Stimulated activated CD8-positive, alpha-beta memory T cell treated with anti-CD3 and anti-CD28 coated beads, Interleukin-12 subunit alpha, Interleukin-12 subunit beta, amount 100 ng/mL, for 4 hours (primary cell): ENCODE results near the gene SCARB1.
"Not testable (repeated sequence)": the region's sequence is repeated elsewhere in the genome, so short reads cannot be mapped to it uniquely, and the experiment has no call there.

ENCODE experiments used
- DNase-seq: peaks from one replicate; pipeline ENCODE4 v3.0.0-alpha.2; 2020; ENCODE audit warnings: low read depth

Gene SCARB1

GRCh38 chr12:124863416-124864325, at the start of gene SCARB1:
Gene SCARB1, minus strand, starts transcription at chr12:124863864. Its CDS starts 144 bp downstream, at chr12:124863720.
- peak; percentile 74 for DNase-seq

GRCh38 chr12:124912529-124913287, 49.0 kb upstream of the SCARB1 start:
- not testable (repeated sequence) for DNase-seq

DNA sequence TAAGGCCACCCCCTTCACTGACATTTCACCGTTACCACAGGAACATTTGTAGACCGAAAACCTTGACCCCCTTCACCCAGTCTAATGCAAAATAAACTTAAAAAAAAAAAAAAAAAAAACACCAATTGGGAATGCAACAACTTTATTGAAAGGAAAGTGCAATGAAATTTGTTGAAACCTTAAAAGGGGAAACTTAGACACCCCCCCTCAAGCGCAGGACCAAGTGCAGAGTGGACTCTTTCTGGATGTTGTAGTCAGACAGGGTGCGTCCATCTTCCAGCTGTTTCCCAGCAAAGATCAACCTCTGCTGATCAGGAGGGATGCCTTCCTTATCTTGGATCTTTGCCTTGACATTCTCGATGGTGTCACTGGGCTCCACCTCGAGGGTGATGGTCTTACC, 47.9 kb upstream of the SCARB1 start:
- not testable (repeated sequence) for DNase-seq

- no peak for DNase-seq
These were observed 47.2 kb upstream of the SCARB1 start for GRCh38 chr12:124910561-124911478.

DNA sequence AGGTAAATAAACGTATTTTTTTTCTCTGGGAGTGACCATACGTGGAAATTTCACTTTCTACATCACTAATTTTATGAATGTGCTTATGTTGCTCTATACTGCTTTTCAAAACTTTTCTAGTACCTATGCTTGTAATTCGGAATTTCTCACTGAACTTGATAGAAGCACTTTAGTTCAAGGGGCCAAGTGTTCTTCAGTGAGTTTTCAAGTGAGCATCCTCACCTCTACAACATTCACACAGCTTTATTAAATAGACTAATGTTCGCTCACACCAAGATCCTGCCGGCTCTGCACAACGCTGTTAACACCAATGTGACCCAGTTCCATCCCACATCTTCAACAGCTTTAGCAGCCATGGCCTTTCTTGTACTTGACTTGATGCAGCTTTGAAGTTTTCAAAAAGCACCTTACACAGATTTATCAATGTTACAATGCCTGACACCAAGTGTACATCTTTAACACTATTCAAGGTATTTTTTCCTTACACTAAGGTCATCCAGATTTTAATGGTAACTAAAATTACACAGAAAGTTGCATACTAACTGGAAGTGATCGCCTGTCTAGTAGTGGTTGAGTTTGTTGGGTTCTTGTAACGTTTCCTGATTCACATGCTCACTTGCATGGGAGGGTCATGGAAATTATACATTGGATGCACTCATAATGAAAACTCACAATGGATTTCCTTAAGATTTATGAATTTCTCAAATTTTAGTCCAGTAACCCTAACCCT, 46.3 kb upstream of the SCARB1 start:
- DNase-seq, result no peak

DNA sequence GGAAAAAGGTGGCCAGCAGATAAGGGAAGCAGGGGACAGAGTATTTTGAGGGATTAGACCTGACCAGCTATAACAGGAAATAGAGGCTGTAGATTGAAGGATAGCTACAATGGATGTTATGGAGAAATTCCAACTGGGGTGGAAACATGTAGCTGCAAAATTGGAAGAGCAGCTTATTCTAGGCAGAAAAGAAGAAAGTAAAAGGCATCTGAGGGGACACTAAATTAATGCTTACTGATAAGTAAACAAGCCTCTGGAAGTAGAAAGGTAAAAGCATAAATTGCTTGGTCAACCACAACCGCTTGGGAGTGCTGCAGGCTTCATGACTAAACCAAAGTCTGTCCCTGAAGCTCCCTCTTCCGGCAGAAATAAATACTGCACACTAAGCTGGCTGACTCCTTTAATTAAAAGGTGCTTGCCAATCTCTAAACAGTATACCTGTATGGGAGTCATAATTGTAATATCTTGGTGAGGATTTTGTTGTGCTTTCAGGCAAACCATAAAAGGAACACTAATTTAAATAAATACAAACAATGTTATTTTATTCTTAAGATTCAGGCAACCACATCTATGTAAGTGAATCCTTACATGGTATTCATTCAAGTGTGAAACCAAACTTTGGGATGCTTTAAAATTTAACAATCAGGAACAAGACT, 43.1 kb upstream of the SCARB1 start:
- DNase-seq, result peak; percentile 63

DNA sequence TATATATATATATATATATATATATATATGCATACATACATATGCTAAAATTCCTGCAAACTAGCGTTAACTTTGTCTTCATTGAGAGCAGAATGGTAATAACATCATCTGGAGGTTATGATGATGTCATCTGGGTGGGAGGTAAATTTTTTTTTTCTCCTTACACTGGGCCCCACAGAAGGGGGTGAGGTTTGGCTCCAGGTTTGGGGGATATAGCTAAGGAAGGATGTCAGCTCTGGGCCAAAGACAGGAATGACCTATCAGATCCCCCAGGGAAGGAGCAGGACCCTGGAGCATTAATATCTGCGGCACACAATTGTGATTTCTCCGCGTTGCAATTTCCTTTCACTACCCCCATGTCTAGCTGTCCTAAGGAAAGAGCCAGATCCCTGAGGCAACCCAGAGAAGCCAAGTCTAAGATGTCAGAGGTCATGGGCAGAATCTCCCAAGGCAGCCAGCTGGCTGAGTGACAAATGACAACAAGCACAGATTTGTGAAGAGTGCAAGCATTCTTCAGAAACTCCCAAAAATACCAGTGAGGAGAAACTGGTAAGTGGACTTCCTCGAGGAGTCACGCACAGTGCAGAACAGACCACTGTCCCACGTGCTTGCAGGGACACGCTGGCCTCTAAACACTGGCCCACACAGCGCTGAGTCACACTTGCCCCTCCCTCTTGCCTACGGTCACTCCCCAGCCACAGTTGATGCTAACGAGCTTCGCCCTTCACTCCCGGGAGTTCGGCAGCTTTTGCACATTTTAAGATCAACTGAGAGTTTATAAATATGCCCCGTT, 40.8 kb upstream of the SCARB1 start:
- DNase-seq, result no peak

DNA sequence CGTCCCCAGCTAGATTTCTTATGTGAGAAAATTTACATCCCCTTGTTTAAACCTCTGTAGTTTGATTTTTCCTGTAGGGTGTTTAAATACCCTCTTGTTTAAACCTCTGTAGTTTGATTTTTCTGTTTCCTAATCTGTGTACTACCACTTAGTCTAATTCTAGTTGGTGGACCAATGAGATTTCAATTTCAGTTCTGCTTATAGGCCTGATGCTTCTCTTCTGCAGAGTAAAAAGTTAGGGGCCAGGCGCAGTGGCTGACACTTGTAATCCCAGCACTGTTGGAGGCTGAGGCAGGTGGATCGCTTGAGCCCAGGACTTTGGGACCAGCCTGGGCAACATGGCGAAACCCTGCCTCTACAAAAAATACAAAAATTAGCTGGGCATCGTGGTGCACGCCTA, 39.3 kb upstream of the SCARB1 start:
- DNase-seq, result no peak

- DNase-seq, result no peak
These were observed 37.3 kb upstream of the SCARB1 start for GRCh38 chr12:124901003-124901402.

DNA sequence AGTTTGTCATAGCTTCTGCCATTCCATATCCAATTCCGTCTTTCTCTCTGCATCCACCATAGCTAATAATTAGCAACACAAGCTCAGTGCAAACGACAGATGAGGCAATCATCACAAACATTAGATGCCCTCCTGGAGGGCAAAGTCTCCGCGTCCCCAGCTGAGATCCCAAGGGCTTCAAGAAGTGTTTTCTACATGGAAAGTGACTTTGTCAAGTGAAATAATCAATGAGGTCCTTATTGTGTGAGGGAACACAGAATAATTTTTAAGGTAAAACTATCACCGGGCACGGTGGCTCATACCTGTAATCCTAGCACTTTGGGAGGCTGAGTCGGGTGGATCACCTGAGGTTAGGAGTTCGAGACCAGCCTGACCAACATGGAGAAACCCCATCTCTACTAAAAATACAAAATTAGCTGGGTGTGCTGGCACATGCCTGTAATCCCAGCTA, 36.7 kb upstream of the SCARB1 start:
- DNase-seq, result not testable (repeated sequence)

DNA sequence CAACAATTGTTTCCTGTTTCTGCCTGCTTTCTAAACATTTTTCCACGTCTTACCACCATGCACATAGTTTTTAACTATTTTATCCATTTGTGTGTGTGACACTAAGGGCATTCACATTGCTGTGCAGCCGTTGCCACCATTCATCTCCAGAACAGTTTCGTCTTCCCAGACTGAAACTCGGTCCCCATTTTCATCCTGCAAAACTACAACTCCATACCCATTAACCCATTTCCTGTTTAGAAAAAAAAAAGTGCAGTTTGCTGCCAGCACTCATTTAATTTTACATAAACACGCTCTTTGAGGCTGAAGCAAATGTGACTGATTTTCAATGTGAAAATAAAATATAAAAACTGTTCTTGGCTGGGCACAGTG, 35.2 kb upstream of the SCARB1 start:
- no peak for DNase-seq

DNA sequence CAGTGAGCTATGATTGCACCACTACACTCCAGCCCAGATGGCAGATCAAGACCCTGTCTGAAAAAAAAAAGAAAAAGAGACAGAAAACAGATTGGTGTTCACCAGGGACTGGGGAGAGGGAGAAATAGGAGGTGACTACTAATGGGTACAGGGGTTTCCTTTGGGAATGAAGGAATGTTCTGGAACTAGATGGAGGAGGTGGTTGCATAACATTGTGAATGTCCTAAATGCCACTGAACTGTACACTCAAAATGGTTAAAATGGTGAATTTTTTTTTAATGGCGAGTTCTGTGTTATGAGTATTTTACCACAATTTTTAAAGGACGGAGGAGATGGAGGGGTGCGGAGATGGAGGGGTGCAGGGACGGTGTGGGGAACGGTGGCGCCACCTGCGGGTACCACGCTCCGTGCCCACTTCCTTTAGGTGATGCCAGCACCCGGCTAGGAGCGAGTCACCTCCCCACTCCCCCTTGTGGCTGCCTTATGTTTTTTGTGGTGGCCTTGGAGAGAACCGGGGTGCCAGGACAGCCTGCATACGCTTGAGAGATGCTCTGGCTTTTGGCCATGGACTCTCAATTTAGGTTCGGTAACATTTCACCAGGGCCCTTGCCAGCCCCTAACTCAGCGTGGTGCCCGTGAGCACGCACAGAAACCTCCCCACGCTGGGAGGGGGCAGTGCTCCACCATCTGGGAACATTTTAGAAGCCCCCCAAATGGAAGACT, 34.7 kb upstream of the SCARB1 start:
- DNase-seq, result peak; percentile 21

DNA sequence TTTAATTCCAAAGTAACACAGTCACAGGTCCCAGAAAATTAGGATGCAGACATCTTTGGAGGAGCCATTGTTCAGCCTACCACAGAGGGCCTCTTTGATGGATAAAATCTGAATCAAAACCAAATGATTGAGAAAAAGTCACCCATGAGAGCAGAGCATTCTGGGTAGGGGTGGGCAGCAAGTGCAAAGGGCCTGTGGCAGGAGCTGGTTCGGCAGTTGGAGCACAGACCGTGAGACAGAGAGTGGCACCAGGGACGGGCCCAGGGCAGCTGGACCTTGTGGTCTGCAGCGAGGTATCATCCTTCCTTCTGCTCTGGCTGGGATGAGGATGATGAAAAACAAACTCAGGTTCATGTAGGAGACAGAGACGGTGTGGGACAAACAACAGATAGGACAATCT, 32.8 kb upstream of the SCARB1 start:
- no peak for DNase-seq

DNA sequence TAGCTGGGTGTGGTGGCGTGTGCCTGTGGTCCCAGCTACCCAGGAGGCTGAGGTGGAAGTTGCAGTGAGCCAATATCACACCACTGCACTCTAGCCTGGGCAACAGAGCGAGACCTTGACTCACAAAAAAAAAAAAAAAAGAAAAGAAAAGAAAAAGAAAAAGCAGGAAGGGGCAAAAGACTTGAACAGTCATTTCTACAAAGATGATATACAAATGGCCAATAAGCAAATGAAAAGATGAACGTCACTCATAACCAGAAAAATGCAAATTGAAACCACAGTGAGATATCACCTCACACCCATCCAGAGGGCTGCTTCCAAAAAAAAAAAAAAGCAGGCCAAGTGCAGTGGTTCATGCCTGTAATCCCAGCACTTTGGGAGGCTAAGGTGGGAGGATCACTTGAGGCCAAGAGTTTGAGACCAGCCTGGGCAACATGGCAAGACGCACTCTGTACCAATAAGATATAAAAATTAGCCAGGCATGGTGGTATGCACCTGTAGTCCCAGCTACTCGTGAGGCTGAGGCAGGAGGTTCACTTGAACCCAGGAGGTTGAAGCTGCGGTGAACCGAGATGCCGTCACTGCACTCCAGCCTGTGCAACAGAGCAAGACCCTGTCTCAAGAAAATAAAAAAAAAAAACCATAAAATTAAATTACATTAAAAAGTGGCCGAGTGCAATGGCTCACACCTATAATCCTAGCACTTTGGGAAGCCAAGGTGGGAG, 30.3 kb upstream of the SCARB1 start:
- DNase-seq, result no peak

DNA sequence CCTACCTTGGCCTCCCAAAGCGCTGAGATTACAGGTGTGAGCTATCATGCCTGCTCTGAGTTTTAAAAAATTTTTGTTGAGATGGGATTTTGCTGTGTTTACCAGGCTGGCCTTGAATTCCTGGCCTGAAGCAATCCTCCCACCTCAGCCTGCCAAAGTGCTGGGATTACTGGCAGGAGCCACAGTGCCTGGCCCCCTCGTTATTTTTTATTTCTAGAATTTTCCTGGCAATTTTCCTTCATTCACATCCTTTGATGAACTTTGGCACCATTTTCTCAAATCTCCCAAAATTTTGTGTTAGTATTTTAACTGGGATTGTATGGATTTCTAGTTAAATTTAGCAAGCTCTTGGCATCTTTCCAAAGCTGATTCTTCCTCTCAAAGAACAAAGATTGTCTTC, 24.6 kb upstream of the SCARB1 start:
- no peak for DNase-seq

GRCh38 chr12:124887766-124888165, 24.1 kb upstream of the SCARB1 start:
- not testable (repeated sequence) for DNase-seq

DNA sequence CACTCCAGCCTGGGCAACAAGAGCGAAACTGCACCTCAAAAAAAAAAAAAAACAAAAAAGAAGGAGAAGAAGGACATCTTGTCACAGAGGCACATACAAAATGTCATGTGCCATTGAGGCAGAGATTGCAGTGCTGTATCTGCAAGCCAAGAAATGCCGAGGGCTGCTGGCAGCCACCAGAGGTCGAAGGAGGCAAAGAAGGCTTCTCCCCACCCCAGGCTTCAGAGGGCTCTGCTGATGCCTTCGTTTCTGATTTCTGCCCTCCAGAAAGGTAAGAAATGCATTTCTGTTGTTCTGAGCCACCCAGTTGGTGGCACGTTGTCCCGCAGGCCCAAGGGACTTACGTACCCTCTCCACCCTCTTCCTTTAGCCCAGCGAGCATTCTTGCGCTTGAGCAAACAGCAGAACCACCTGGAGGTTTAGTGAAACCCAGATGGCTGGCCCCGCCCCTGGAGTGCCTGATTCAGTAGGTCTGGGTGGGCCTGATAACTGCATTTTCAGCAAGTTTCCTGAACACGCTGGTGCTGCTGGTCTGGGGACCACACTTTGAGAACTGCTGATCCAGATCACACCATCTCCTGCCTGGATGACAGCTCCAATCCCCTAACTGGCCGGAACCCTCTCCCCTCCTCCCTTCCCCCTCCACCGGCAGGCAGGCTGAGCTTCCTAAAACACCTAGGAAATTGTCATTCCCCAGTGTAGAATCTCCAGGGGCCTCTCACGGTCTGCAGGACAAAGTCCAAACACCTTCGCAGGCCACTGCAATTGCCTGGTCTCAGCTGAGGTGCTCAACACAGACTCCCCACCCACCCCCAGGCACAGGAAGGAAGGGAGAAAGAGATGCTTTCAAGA, 21.1 kb upstream of the SCARB1 start:
- DNase-seq, result no peak
